Heart left ventricle (tissue), 13 donors: ENCODE data around the gene PRKACA.

Source experiments
- CTCF ChIP-seq, 12 donors: fragments of 200-600 bp; sonication (generic) in 4 of 12; IDR thresholded peaks; one replicate each; pipeline versions ENCODE4 v1.5.0 to v1.8.0; 2018 to 2022; ENCODE audit warnings: antibody characterized with exemption in 12 of 12, mild to moderate bottlenecking in 5 of 12
- POLR2A ChIP-seq, 2 donors: fragments of 450-650 bp; IDR thresholded peaks; one replicate each; pipeline ENCODE4 v1.6.1; 2017; ENCODE audit warnings: antibody characterized with exemption in 2 of 2, mild to moderate bottlenecking in 2 of 2, moderate library complexity in 2 of 2
- donor health status: ischemic (EF 13 %, LVEDD 7.1; RV severe dilation, severe dysfunction).
- donor health status: DM: no; HTN: yes; CAD: no.
- donor health status: DM: no; HTN: no; CAD: no.
- donor health status: ischemic (EF 25% LVEDD 6.9; RV normal size, moderate dysfunction).
- donor health status: ischemic (EF 25% LVEDD 5.7; RV mildly dilated, moderate dysfunction).
- donor health status: ischemic (EF 35%, LVEDD 5.7; RV mildly dilated, moderate dysfunction).
- donor health status: nonischemic (EF 11% LVEDD 7.7; RV severe dilation, severe dysfunction).
- donor health status: DM: yes; HTN: yes; CAD: no.
- donor health status: PGD.
- donor health status: ischemic (EF 29% LVEDD 5.4; RV normal size, mild dysfunction).
- donor health status: nonischemic (EF 23%, LVEDD 6.1; RV moderate dilation, normal function).

GRCh38 chr19:14056069-14056666, 61.4 kb downstream of the PRKACA start:
- TF ChIP-seq CTCF (IDR thresholded peaks at IDR 0.05) (no peak), POLR2A (IDR thresholded peaks at IDR 0.05) (no peak)
